Adrenal gland (tissue), 12 donors: ENCODE measurements around the gene GABPB1. TPM values are rescaled to one million over a fixed set of nuclear protein-coding genes. Genes with fewer than 3 reads are reported as not detected.
"Not testable (repeated sequence)": the region's sequence is repeated elsewhere in the genome, so short reads cannot be mapped to it uniquely, and the experiment has no call there.

Experiments
- DNase-seq, 7 donors: peaks; one replicate each; pipeline ENCODE4 v3.0.0-alpha.2; 2019 to 2020
- H3K27ac ChIP-seq, 5 donors: fragments of 200-600 bp; sonication (generic) in 4 of 5; 1 replicate in 3 of 5; 2 replicates in 2 of 5; pipeline versions ENCODE4 v1.5.1 to v1.8.0; 2016 to 2020; ENCODE audit warnings: mild to moderate bottlenecking in 1 of 5
- H3K27me3 ChIP-seq: fragments of 200-600 bp; 2 replicates; pipeline ENCODE4 v1.8.0; 2021
- H3K36me3 ChIP-seq, 2 donors: fragments of 200-600 bp; replicated peaks in 1 of 2; 1 replicate in 1 of 2; 2 replicates in 1 of 2; pipeline versions ENCODE4 v1.5.1 to v1.8.0; 2018 to 2022
- H3K4me1 ChIP-seq, 2 donors: fragments of 200-600 bp; replicated peaks in 1 of 2; 1 replicate in 1 of 2; 2 replicates in 1 of 2; pipeline versions ENCODE4 v1.5.1 to v1.8.0; 2018 to 2021
- H3K4me3 ChIP-seq, 4 donors: fragments of 200-600 bp; sonication (generic) in 3 of 4; one replicate each; pipeline ENCODE4 v1.5.1; 2016 to 2018
- H3K9me3 ChIP-seq, 3 donors: fragments of 200-600 bp; sonication (generic) in 1 of 3; replicated peaks in 1 of 3; 1 replicate in 2 of 3; 2 replicates in 1 of 3; pipeline versions ENCODE4 v1.5.1 to v1.8.0; 2016 to 2021
- CTCF ChIP-seq, 6 experiments: fragments of 450-650 bp in 4 of 6; fragments of 200-600 bp in 2 of 6; sonication (generic) in 1 of 6; IDR thresholded peaks; 1 replicate in 5 of 6; 2 replicates in 1 of 6; pipeline versions ENCODE4 v1.5.1 to v1.8.0; 2016 to 2021; ENCODE audit warnings: antibody characterized with exemption in 6 of 6, mild to moderate bottlenecking in 2 of 6, moderate library complexity in 1 of 6
- POLR2A ChIP-seq, 2 donors: fragments of 450-650 bp; IDR thresholded peaks; one replicate each; pipeline ENCODE4 v1.6.1; 2017; ENCODE audit warnings: antibody characterized with exemption in 2 of 2, mild to moderate bottlenecking in 2 of 2, moderate library complexity in 1 of 2
- WGBS, 4 donors: extraction: QIAGEN DNeasy Blood & Tissue Kit in 2 of 4; methylation state at CpG; one replicate each; pipeline versions ENCODE4 v1.1.5 to v1.1.7; 2013 to 2017; 5-methylcytosine and 5-hydroxymethylcytosine counted together
- intact Hi-C, 2 donors: fragments of 100-400 bp; cut with DNase I; formaldehyde crosslinking; loops; one replicate each; pipeline versions ENCODE4 v1.14.1 to v1.15.0; 2022 to 2023
- polyA plus RNA-seq, 3 donors: library from polyadenylated mRNA; stranded (reverse); fragments of 200-250 nt in 2 of 3; fragments of 350-450 nt in 1 of 3; fragmentation: Illumina TruSeq in 1 of 3; extraction: RNeasy Lipid Tissue Mini Kit (QIAGEN cat#74804) in 1 of 3; gene quantifications; one replicate each; pipeline ENCODE4 v1.2.3, GENCODE V29; 2013 to 2014
- total RNA-seq, 9 donors: library from RNA; depleted of rRNA in 4 of 9; stranded (reverse); fragments of >200 nt in 4 of 9; fragments of 120-200 nt in 1 of 9; fragmentation: NEBNext Ultra II Directional in 1 of 9; extraction: Animal tissue kit (Norgen Biotek cat#: 25700) in 1 of 9; gene quantifications; one replicate each; pipeline versions ENCODE4 v1.1.0 to v1.2.4, GENCODE V29; 2013 to 2023
- donor health status: healthy with polysubstance abuse.
- donor health status: Bipolar disorder and iron deficiency.
- donor health status: DM: yes; HTN: yes; CAD: no.
- donor health status: DM: no; HTN: no; CAD: no.
- donor health status: DM: no; HTN: no; CAD: no.
- donor health status: DM: yes; HTN: yes; CAD: no.

GABPB1 gene
- total and polyA plus RNA-seq, 12 donors = 3.7 to 24.3 (median 14.7) TPM

GRCh38 chr15:50381438-50381837 is 26.4 kb upstream of the GABPB1 start:
- Histone ChIP-seq H3K27ac (no peak overlapping the region), H3K4me3 (no peak overlapping the region), H3K36me3 (no peaks in the 10 kb centered on the region), H3K4me1 (no peaks in the 10 kb centered on the region), H3K9me3 (no peaks in the 10 kb centered on the region), H3K27me3 (no peaks in the 10 kb centered on the region)
- no peak for TF ChIP-seq CTCF (IDR thresholded peaks at IDR 0.05)
- no peak for TF ChIP-seq POLR2A (IDR thresholded peaks at IDR 0.05)
- no peak for DNase-seq
- WGBS, 4 donors = 45 to 67% (median 64%) methylated on average over 1 of the region's 1 CpG
- intact Hi-C loops = no loop called here

- no peak for DNase-seq
- intact Hi-C loops = no loop called here
- Histone ChIP-seq H3K27me3 (no peaks in the 10 kb centered on the region), H3K4me3 (no peak overlapping the region), H3K27ac (no peak overlapping the region), H3K36me3 (no peaks in the 10 kb centered on the region), H3K9me3 (no peaks in the 10 kb centered on the region), H3K4me1 (no peaks in the 10 kb centered on the region)
- WGBS, 4 donors = 43 to 96% (median 52%) methylated on average over 1 of the region's 1 CpG
- TF ChIP-seq CTCF (IDR thresholded peaks at IDR 0.05) (no peak), POLR2A (IDR thresholded peaks at IDR 0.05) (no peak)
Observed at GRCh38 chr15:50380089-50380488, 25.1 kb upstream of the GABPB1 start.

GRCh38 chr15:50379413-50379812 is 24.4 kb upstream of the GABPB1 start:
- DNase-seq, H3K4me3 ChIP-seq, H3K27me3 ChIP-seq, H3K4me1 ChIP-seq, H3K36me3 ChIP-seq, H3K9me3 ChIP-seq, H3K27ac ChIP-seq, intact Hi-C loops: not testable (repeated sequence)
- 90 to 97% (median 93%) methylated on average over 7 of the region's 7 CpGs for WGBS, 4 donors

- no peaks in the 10 kb centered on the region for H3K4me1 ChIP-seq
- H3K9me3 ChIP-seq = no peaks in the 10 kb centered on the region
- DNase-seq = no peak
- no peak overlapping the region for H3K27ac ChIP-seq
- 88 to 100% (median 92%) methylated on average over 1 of the region's 1 CpG for WGBS, 4 donors
- H3K4me3 ChIP-seq = no peak overlapping the region
- H3K27me3 ChIP-seq = no peaks in the 10 kb centered on the region
- intact Hi-C loops = no loop called here
- TF ChIP-seq POLR2A (IDR thresholded peaks at IDR 0.05) (no peak), CTCF (IDR thresholded peaks at IDR 0.05) (no peak)
- H3K36me3 ChIP-seq = no peaks in the 10 kb centered on the region
Observed at GRCh38 chr15:50378776-50379175, 23.8 kb upstream of the GABPB1 start.

- no peak for DNase-seq
- WGBS, 4 donors = 63 to 77% (median 71%) methylated on average over 3 of the region's 3 CpGs
- Histone ChIP-seq H3K4me1 (no peaks in the 10 kb centered on the region), H3K27ac (no peak overlapping the region), H3K27me3 (no peaks in the 10 kb centered on the region), H3K4me3 (no peak overlapping the region), H3K9me3 (no peaks in the 10 kb centered on the region), H3K36me3 (no peaks in the 10 kb centered on the region)
- no peak for TF ChIP-seq POLR2A (IDR thresholded peaks at IDR 0.05)
- no peak for TF ChIP-seq CTCF (IDR thresholded peaks at IDR 0.05)
- intact Hi-C loops = no loop called here
Observed at GRCh38 chr15:50377867-50378751, 23.1 kb upstream of the GABPB1 start.

GRCh38 chr15:50369564-50369963 is 14.6 kb upstream of the GABPB1 start:
- not testable (repeated sequence) for H3K27ac ChIP-seq, DNase-seq

More at GRCh38 chr15:50369564-50369963, 14.6 kb upstream of the GABPB1 start:
- H3K4me3 ChIP-seq, H3K9me3 ChIP-seq, H3K36me3 ChIP-seq, H3K4me1 ChIP-seq, H3K27me3 ChIP-seq, intact Hi-C loops: not testable (repeated sequence)
- 89 to 95% (median 94%) methylated on average over 8 of the region's 8 CpGs for WGBS, 4 donors
